WTC11 (cell line): ENCODE data around the gene PPEF2.

Experiments
- AFF4 ChIP-seq: sonication (generic); formaldehyde crosslinking; IDR thresholded peaks from 2 replicates; pipeline ENCODE4 v1.8.1; 2023; ENCODE audit warnings: mild to moderate bottlenecking, missing genetic modification reagents, borderline replicate concordance
- ATF6 ChIP-seq: sonication (generic); formaldehyde crosslinking; IDR thresholded peaks from 2 replicates; pipeline ENCODE4 v1.8.1; 2023; ENCODE audit warnings: mild to moderate bottlenecking, missing genetic modification reagents
- CREB1 ChIP-seq: sonication (generic); formaldehyde crosslinking; IDR thresholded peaks from 2 replicates; pipeline ENCODE4 v1.8.0; 2023; ENCODE audit warnings: mild to moderate bottlenecking, missing genetic modification reagents
- CTCF ChIP-seq: fragments of 200-600 bp; IDR thresholded peaks from 2 replicates; pipeline ENCODE4 v1.8.0; 2022; ENCODE audit warnings: antibody characterized with exemption
- E2F1 ChIP-seq: sonication (generic); formaldehyde crosslinking; IDR thresholded peaks from 2 replicates; pipeline ENCODE4 v1.8.0; 2022; ENCODE audit warnings: mild to moderate bottlenecking, missing genetic modification reagents
- E2F5 ChIP-seq: sonication (generic); formaldehyde crosslinking; IDR thresholded peaks from 2 replicates; pipeline ENCODE4 v1.8.1; 2022; ENCODE audit warnings: mild to moderate bottlenecking, moderate library complexity, missing genetic modification reagents
- ETV6 ChIP-seq: sonication (generic); formaldehyde crosslinking; IDR thresholded peaks from 2 replicates; pipeline ENCODE4 v1.8.1; 2022; ENCODE audit warnings: mild to moderate bottlenecking, missing genetic modification reagents
- GABPB1 ChIP-seq: sonication (generic); formaldehyde crosslinking; IDR thresholded peaks from 2 replicates; pipeline ENCODE4 v1.8.1; 2023; ENCODE audit warnings: mild to moderate bottlenecking, missing genetic modification reagents
- MAX ChIP-seq: sonication (generic); formaldehyde crosslinking; IDR thresholded peaks from 2 replicates; pipeline ENCODE4 v1.8.0; 2022; ENCODE audit warnings: mild to moderate bottlenecking, missing genetic modification reagents
- TP53 ChIP-seq: sonication (generic); formaldehyde crosslinking; IDR thresholded peaks from 2 replicates; pipeline ENCODE4 v1.8.1; 2023; ENCODE audit warnings: mild to moderate bottlenecking, missing genetic modification reagents
- ZNF121 ChIP-seq: sonication (generic); formaldehyde crosslinking; IDR thresholded peaks from 2 replicates; pipeline ENCODE4 v1.8.0; 2023; ENCODE audit warnings: missing genetic modification reagents

GRCh38 chr4:75820197-75820596 is 82.1 kb downstream of the PPEF2 start:
- TF ChIP-seq CTCF (no peak), E2F1 (CRISPR knock-in tag) (no peak), ZNF121 (CRISPR knock-in tag) (no peak), AFF4 (CRISPR knock-in tag) (no peak), ETV6 (no peak), TP53 (no peak), MAX (CRISPR knock-in tag) (no peak), CREB1 (CRISPR knock-in tag) (no peak), GABPB1 (CRISPR knock-in tag) (no peak), E2F5 (CRISPR knock-in tag) (no peak), ATF6 (CRISPR knock-in tag) (no peak)
